ENCODE measurements around the gene ANKRD6. TPM values are rescaled to one million over a fixed set of nuclear protein-coding genes. Genes with fewer than 3 reads are reported as not detected.
A peak's percentile ranks its signal among the peaks of the same experiment; 100 is the strongest.

ANKRD6 gene
- total and polyA plus RNA-seq, 7 experiments from 2014 or later, result 0.71 to 6.6 (median 3.3) TPM

DNA sequence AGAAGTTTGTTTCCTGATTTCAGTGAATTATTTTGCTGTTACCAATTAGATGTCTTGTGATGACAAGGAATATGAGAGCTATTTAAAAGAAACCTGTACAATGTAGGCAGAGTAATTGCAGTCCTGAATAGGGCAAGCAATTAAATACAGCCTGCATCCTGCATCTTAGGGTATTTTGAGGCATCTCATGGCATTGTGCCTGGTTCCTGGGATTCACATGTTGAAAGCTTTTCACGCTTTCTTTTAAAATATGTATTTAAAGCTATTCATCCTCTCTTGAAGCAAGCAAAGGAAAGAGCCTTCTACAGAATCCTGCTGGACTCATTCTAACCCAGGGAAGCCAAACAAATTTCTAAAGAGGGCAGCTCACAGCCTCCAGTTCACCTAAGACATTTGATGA lies 16.2 kb upstream of the ANKRD6 start:
- DNase-seq, result no peak
- Histone ChIP-seq H3K9me3 (ENCODE audit: control insufficient read depth in 2 of 3, low read length in 3 of 3) (no peaks in the 10 kb centered on the region), H3K4me3 (ENCODE audit: low read length) (no peak overlapping the region), H3K4me1 (ENCODE audit: control insufficient read depth in 2 of 2, insufficient read depth in 2 of 2, low read length in 2 of 2) (peaks cover 8% of the 10 kb centered on the region in 2 donors), H3K27ac (ENCODE audit: low read depth, low read length) (no peak overlapping the region), H3K36me3 (ENCODE audit: control insufficient read depth in 2 of 3, insufficient read depth in 3 of 3, low read length in 3 of 3) (no peaks in the 10 kb centered on the region), H3K27me3 (ENCODE audit: control insufficient read depth in 2 of 2, insufficient read depth in 2 of 2, low read length in 2 of 2) (no peaks in the 10 kb centered on the region)
- ChIA-PET CTCF (interaction anchor here (1.2 to 1.5 kb wide), 2 partner anchors 14 to 29 kb away, joined by 3 to 5 read pairs; no protein-coding TSS in a partner anchor), POLR2A (interaction anchor here (0.6 kb wide), 1 partner anchor 333 kb away, joined by 3 read pairs; no protein-coding TSS in a partner anchor)
- Mint-ChIP-seq H3K36me3 (no peaks in the 10 kb centered on the region), H3K4me1 (peaks cover 5 to 13% (median 12%) of the 10 kb centered on the region in 7 donors), H3K27me3 (peaks cover 19 to 53% (median 22%) of the 10 kb centered on the region in 5 donors), H3K27ac (no peak overlapping the region), H3K9me3 (no peaks in the 10 kb centered on the region), H3K4me3 (no peak overlapping the region)
- no peak for ATAC-seq
- intact Hi-C loops (cut with micrococcal nuclease), result no loop called here

GRCh38 chr6:89430201-89430962 lies 2.6 kb upstream of the ANKRD6 start:
- peaks cover 7 to 13% of the 10 kb centered on the region in 2 donors for H3K4me1 ChIP-seq (ENCODE audit: control insufficient read depth in 2 of 2, insufficient read depth in 2 of 2, low read length in 2 of 2)
- Mint-ChIP-seq H3K27me3 (peaks cover 0 to 58% (median 0%) of the 10 kb centered on the region in 5 donors), H3K36me3 (peaks cover 0 to 2% (median 0%) of the 10 kb centered on the region in 5 donors), H3K4me1 (peaks cover 7 to 31% (median 22%) of the 10 kb centered on the region in 7 donors), H3K9me3 (no peaks in the 10 kb centered on the region), H3K27ac (no peak overlapping the region), H3K4me3 (no peak overlapping the region)
- H3K27me3 ChIP-seq (ENCODE audit: control insufficient read depth in 2 of 2, insufficient read depth in 2 of 2, low read length in 2 of 2), result no peaks in the 10 kb centered on the region
- no peaks in the 10 kb centered on the region for H3K9me3 ChIP-seq (ENCODE audit: control insufficient read depth in 2 of 3, low read length in 3 of 3)
- H3K36me3 ChIP-seq (ENCODE audit: control insufficient read depth in 2 of 3, insufficient read depth in 3 of 3, low read length in 3 of 3), result no peaks in the 10 kb centered on the region
- CTCF ChIA-PET, result interaction anchor here (0.6 to 2.5 kb wide), 4 partner anchors 14 to 1074 kb away, joined by 3 to 12 read pairs (median 5); no protein-coding TSS in a partner anchor
- no peak overlapping the region for H3K4me3 ChIP-seq (ENCODE audit: low read length)
- no peak for DNase-seq
- ATAC-seq, result no peak
- POLR2A ChIA-PET, result no interaction called here
- no peak overlapping the region for H3K27ac ChIP-seq (ENCODE audit: low read depth, low read length)
- intact Hi-C loops (cut with micrococcal nuclease), result loop anchor here in 1 of 2 donors (5.0 to 10.0 kb wide), 3 partner anchors 264 to 1157 kb away; partner anchors contain the start of gene MAP3K7

DNA sequence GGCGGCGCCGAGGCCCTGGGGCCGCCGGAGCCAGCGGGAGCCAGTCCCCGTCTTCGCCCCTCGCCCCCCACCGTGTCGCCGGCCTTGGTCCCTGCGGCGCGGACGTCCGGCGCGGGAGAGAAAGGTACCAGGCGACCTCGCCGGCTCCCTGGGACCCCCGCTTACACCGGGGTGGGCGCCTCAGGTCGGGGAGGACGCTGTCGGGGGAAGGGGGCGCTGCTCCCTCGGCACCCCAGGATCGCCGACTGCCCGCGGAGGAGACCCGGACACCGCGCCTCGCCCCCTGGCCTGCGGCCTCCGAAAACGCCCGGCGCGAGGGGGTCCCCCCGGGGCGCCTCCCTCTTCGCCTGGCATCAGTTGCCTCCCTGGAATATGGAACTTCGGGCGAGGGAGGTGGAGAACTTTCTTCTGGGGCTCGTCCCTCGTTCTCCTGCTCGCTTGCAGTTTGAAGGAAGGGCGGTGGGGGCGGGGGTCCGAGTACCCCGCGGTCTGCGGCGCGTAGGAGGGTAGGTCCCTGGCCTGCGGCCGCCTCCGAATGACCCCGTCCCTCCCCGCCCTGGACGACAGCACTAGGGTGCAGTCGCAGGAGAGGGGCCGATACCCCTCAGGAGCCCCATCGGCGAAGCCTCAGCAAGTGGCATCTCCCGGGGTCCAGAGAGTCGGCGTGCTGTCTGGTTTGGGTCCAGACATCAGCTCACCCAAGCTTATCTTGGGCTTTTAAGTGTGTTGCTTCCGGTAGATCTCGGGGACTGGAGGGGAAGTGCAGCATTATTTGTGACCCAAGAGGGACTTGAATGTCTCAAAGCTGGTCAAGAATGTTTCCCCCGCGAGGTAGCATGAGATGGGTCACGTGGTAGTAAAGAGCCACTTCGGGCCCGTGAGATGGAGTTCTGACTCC lies 549 bp downstream of the ANKRD6 start:
- DNase-seq (peak; percentile 9 to 43 (median 26)), ATAC-seq (peak; percentile 7)
- Mint-ChIP-seq H3K36me3 (peaks cover 0 to 2% (median 0%) of the 10 kb centered on the region in 5 donors), H3K4me3 (peak overlapping the region; percentile 83 to 95 (median 89)), H3K27me3 (peaks cover 0 to 55% (median 0%) of the 10 kb centered on the region in 5 donors), H3K27ac (peak overlapping the region; percentile 5 to 93 (median 78)), H3K9me3 (no peaks in the 10 kb centered on the region), H3K4me1 (peaks cover 9 to 36% (median 22%) of the 10 kb centered on the region in 7 donors)
- Histone ChIP-seq H3K36me3 (ENCODE audit: control insufficient read depth in 2 of 3, insufficient read depth in 3 of 3, low read length in 3 of 3) (no peaks in the 10 kb centered on the region), H3K4me3 (ENCODE audit: low read length) (peak overlapping the region; percentile 63), H3K27me3 (ENCODE audit: control insufficient read depth in 2 of 2, insufficient read depth in 2 of 2, low read length in 2 of 2) (no peaks in the 10 kb centered on the region), H3K4me1 (ENCODE audit: control insufficient read depth in 2 of 2, insufficient read depth in 2 of 2, low read length in 2 of 2) (peaks cover 7 to 13% of the 10 kb centered on the region in 2 donors), H3K9me3 (ENCODE audit: control insufficient read depth in 2 of 3, low read length in 3 of 3) (no peaks in the 10 kb centered on the region), H3K27ac (ENCODE audit: low read depth, low read length) (peak overlapping the region; percentile 46)
- CTCF ChIA-PET, result interaction anchor here (1.0 to 2.2 kb wide), 7 partner anchors 17 to 360 kb away, joined by 3 to 9 read pairs (median 5); no protein-coding TSS in a partner anchor
- POLR2A ChIA-PET, result interaction anchor here (1.3 kb wide), 1 partner anchor 177 kb away, joined by 4 read pairs; no protein-coding TSS in a partner anchor
- intact Hi-C loops (cut with micrococcal nuclease), result loop anchor here (1.0 to 10.0 kb wide), 10 partner anchors 21 to 1154 kb away; partner anchors contain the start of genes LYRM2 (in 2 of the 2), RRAGD (in 2 of the 2) and MAP3K7 (in 1 of the 2)

DNA sequence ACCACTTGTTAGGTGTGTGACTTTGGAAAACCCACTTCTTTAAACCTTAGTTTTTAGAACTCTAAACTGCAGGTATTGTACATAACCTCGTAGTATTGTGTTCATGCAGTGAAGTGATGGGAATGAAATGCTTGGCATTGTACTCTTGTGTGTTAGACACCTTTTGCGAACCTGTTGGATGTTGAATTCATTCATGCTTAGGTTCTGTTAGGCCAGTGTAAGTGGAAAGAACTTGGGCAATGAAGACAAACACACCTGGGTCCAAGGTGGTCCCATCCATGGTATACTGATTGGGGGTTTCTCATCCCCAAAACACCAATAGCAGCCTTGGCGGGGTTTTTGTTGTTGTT lies 1.2 kb downstream of the ANKRD6 start:
- Mint-ChIP-seq H3K4me3 (peak overlapping the region; percentile 83 to 95 (median 89)), H3K9me3 (no peaks in the 10 kb centered on the region), H3K4me1 (peaks cover 9 to 36% (median 22%) of the 10 kb centered on the region in 7 donors), H3K27ac (peak overlapping the region; percentile 5 to 93 (median 78)), H3K36me3 (peaks cover 0 to 2% (median 0%) of the 10 kb centered on the region in 5 donors), H3K27me3 (peaks cover 0 to 51% (median 0%) of the 10 kb centered on the region in 5 donors)
- H3K9me3 ChIP-seq (ENCODE audit: control insufficient read depth in 2 of 3, low read length in 3 of 3), result no peaks in the 10 kb centered on the region
- CTCF ChIA-PET, result interaction anchor here (0.8 to 1.6 kb wide), 5 partner anchors 61 to 359 kb away, joined by 3 to 5 read pairs (median 4); no protein-coding TSS in a partner anchor
- no peaks in the 10 kb centered on the region for H3K36me3 ChIP-seq (ENCODE audit: control insufficient read depth in 2 of 3, insufficient read depth in 3 of 3, low read length in 3 of 3)
- ATAC-seq (no peak), DNase-seq (no peak)
- no peak overlapping the region for H3K4me3 ChIP-seq (ENCODE audit: low read length)
- intact Hi-C loops (cut with micrococcal nuclease), result loop anchor here in 1 of 2 donors (5.0 to 10.0 kb wide), 3 partner anchors 261 to 1153 kb away; partner anchors contain the start of gene MAP3K7
- no peaks in the 10 kb centered on the region for H3K27me3 ChIP-seq (ENCODE audit: control insufficient read depth in 2 of 2, insufficient read depth in 2 of 2, low read length in 2 of 2)
- no peak overlapping the region for H3K27ac ChIP-seq (ENCODE audit: low read depth, low read length)
- H3K4me1 ChIP-seq (ENCODE audit: control insufficient read depth in 2 of 2, insufficient read depth in 2 of 2, low read length in 2 of 2), result peaks cover 7 to 13% of the 10 kb centered on the region in 2 donors
- POLR2A ChIA-PET, result no interaction called here

DNA sequence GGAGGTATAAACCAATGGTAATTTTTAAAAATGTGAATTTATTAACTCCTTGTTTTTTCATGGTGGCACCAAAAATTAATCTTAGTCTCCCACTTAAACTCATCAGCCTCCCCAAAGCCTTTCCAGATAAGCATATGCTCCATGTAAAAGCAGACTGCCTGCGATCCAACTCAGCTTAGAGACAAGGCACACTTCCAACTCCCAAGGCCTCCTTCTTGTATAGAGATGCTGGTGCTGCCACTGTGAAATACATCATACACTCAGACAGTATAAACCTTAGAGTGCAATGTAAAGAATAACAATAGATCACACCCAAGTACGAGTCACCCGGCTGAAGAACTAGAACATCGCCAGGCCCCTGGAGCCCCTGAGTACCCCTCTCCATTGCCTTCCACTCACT lies 2.0 kb downstream of the ANKRD6 start:
- Mint-ChIP-seq H3K27ac (peak overlapping the region in 4 of 9 donors; percentile 1 to 56 (median 24)), H3K4me3 (peak overlapping the region in 7 of 10 donors; percentile 2 to 83 (median 13)), H3K27me3 (peaks cover 0 to 47% (median 0%) of the 10 kb centered on the region in 5 donors), H3K9me3 (no peaks in the 10 kb centered on the region), H3K36me3 (peaks cover 0 to 2% (median 0%) of the 10 kb centered on the region in 5 donors), H3K4me1 (peaks cover 9 to 36% (median 22%) of the 10 kb centered on the region in 7 donors)
- POLR2A ChIA-PET, result no interaction called here
- intact Hi-C loops (cut with micrococcal nuclease), result loop anchor here in 1 of 2 donors (5.0 to 10.0 kb wide), 3 partner anchors 260 to 1152 kb away; partner anchors contain the start of gene MAP3K7
- Histone ChIP-seq H3K27me3 (ENCODE audit: control insufficient read depth in 2 of 2, insufficient read depth in 2 of 2, low read length in 2 of 2) (no peaks in the 10 kb centered on the region), H3K4me3 (ENCODE audit: low read length) (no peak overlapping the region), H3K36me3 (ENCODE audit: control insufficient read depth in 2 of 3, insufficient read depth in 3 of 3, low read length in 3 of 3) (no peaks in the 10 kb centered on the region), H3K27ac (ENCODE audit: low read depth, low read length) (no peak overlapping the region), H3K9me3 (ENCODE audit: control insufficient read depth in 2 of 3, low read length in 3 of 3) (no peaks in the 10 kb centered on the region), H3K4me1 (ENCODE audit: control insufficient read depth in 2 of 2, insufficient read depth in 2 of 2, low read length in 2 of 2) (peaks cover 7 to 13% of the 10 kb centered on the region in 2 donors)
- DNase-seq (no peak), ATAC-seq (no peak)
- CTCF ChIA-PET, result interaction anchor here (0.8 to 1.6 kb wide), 3 partner anchors 62 to 359 kb away, joined by 3 to 4 read pairs (median 3); no protein-coding TSS in a partner anchor

Measured in naive thymus-derived CD4-positive, alpha-beta T cell (primary cell).